GM18909 (cell line): ENCODE data around the gene MRTFB.

Source experiments
- ATAC-seq: cut with Tn5 transposase; IDR thresholded peaks from one replicate; pipeline ENCODE4 v1.9.1; 2021; ENCODE audit warnings: mild to moderate bottlenecking; ENCODE audit not compliant: unreplicated experiment, poor library complexity

The MRTFB gene

DNA sequence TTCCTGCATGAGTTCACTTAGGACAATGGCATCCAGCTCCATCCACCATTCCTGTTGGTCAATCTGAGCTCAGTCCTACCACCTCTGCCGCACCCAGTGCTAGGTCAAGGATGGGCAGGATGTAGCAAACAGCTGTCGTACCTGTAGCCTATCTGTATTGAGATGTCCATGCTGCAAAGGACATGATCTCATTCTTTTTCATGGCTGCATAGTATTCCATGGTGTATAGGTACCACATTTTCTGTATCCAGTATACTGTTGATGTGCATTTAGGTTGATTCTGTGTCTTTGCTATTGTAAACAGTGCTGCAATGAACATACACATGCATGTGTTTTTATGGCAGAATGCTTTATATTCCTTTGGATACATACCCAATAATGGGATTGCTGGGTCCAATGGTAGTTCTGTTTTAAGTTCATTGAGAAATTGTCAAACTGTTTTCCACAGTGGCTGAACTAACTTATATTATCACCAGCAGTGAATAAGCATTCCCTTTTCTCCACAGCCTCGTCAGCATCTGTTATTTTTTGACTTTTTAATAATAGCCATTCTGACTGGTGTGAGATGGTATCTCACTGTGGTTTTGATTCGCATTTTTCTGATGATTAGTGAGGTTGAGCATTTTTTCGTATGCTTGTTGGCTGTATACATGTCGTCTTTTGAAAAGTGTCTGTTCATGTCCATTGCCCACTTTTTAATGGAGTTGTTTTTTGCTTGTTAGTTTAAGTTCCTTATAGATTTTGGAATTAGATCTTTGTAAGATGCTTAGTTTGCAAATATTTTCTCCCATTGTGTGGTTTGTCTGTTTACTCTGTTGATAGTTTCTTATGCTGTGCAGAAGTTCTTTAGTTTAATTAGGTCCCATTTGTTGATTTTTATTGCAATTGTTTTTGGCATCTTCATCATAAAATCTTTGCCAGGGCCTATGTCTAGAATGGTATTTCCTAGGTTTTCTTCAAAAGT is 7.2 kb upstream of the MRTFB start:
- no peak for ATAC-seq

DNA sequence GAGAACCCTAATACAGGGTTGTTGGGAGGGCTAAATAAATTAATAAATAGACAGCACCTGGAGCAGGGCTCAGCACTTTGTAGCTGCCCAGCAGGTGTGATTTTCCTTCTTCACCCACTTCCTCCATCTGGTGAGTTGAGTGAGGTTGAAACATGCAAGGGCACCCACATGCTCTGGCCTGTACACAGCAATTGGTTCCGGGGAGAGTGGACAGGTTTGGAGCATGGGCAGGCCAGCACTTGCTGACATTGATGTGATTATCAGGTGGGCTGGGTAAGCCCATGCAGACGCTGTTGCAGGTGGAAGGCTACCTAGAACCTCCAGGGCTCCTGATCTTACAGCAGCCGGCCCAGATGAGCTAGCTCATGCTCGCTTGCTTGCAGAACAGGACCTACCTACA is 1.3 kb upstream of the MRTFB start:
- no peak for ATAC-seq

DNA sequence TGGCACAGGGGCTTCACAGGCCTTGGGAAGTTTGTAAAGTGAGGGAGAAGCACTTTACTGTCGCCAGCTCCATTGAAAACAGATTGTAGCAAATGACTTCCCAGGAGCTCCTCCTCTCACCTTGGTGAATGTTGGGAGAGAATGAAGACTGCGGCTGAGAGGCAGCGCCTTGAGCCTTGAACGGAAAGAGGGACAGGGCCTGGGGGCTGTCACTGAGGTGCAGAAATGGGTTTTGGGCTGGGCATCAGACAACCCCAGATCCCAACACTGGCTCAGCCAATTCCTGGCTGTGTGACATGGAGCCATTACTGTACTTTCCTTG is 603 bp upstream of the MRTFB start:
- ATAC-seq, result peak; percentile 11

DNA sequence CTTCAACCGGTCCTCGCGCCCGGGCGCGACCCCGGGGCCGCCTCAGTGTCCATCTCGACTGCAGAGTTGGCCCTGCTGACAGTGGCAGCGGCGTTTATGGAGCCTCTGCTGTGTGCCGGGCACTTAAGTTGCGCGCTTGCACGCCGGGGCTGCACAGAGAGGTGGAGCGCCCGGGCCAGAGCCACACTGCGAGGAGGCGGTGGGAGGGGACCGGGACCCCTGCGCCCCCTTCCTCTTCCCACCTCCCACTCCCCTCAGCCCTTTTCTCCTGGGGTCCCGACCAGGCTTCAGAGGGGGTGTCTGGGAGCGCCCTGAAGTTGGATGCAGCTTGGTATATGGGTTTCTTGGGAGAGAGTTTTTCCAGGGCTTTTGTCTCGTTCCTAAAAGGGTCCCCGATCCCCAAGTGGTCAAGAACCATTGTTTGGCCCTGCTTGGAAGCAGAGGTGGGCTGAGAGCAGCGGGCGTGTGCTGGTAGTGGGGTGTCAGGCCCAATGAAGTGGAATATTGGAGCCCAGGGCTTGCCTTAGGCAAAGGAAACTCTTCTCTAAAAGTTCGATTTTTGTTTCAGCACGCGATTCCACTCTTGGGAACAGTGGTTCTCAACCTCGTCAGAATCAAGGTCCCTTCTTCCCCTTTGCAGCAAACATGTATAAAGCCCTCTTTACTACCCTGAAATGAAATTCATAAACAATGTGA is 605 bp downstream of the MRTFB start:
- peak; percentile 45 for ATAC-seq

DNA sequence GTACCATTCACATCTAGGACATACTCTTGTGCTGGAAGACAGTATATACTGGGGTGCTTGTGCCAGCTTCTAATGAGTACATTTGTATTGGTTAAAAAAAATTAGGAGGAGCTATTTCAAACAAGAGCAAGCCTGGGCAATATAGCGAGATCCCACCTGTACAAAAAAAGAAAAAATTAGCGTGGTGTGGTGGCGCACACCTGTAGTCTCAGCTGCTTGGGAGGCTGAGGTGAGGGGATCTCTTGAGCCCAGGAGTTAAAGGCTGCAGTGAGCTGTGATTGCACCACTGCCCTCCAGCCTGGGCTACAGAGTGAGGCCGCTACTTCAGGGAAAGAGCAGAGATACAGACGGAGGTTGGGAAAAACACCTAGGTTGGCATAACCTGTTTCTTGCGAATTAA is 1.2 kb downstream of the MRTFB start:
- ATAC-seq, result no peak

DNA sequence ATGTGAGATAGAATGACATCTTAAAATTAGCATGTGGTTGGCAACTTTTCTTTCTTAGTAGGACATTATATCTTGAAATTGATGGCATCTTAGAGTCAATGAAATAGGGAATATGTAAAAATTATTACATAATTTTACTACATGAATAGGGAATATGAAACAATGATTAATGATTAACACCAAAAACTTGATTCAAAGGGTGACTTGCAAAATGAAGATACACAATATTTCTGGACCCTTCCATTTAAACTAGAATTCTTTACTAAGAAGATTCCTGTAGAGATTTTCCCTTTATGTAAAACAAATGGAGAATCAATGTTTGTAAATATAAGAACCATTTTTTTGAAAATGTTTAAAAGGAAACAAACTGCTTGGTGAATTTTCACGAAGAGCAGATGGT is 3.4 kb downstream of the MRTFB start:
- ATAC-seq, result no peak

DNA sequence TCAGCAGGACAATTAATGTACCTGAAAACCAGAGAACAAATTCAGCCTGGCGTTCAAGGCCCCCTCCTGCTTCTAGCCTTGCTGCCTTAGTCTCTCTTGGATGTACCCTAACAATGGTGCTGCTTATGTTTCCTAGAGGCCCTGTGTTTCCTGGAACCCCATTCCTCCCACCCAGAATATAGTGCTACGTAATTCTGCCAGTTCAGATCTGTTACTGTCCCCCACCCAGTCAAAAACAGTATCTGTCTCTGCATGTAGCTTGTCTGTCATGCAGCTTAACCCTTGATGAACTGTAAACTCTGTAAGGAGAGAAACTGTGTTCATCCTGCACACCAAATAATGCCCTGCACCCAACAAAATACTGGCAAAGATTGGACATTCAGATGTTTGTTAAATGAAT is 6.8 kb downstream of the MRTFB start:
- no peak for ATAC-seq

DNA sequence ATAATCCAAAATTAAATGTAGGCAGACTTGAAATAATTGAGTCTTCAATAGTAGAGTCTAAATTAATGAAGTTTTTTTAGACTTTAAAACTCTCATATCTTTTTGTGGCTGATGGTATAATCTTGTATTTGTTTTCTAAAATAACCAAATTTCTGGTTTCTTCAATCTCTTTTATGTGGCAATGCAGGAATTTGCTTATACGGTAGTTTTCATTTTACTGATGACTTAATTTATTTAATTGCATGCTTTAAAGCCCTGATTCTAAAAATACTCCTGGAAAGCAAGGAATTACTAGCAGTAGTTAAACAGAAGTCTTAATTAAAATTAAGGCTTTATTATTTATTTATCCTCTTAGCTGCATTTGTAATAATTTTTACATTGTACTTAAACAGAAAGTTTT is 15.4 kb downstream of the MRTFB start:
- no peak for ATAC-seq

DNA sequence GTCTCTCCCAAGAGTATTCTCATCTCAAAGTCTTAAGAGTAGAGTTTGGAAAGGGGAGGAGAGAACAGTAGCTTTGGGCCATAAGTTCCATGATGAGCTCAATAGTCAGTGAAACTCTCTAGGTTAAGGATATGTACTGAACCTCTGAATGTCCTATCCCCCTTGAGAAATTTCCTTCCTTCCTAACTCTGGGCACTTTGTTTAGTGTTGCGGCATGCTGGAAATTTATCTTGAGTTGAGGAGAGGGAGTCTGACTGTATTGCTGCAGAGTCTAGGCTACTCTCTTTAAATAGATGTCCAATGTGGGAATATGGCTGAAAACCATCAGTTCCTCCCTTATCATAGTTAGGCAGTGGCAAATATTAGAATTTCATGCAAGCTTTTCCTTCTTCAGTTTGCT is 16.1 kb downstream of the MRTFB start:
- no peak for ATAC-seq

DNA sequence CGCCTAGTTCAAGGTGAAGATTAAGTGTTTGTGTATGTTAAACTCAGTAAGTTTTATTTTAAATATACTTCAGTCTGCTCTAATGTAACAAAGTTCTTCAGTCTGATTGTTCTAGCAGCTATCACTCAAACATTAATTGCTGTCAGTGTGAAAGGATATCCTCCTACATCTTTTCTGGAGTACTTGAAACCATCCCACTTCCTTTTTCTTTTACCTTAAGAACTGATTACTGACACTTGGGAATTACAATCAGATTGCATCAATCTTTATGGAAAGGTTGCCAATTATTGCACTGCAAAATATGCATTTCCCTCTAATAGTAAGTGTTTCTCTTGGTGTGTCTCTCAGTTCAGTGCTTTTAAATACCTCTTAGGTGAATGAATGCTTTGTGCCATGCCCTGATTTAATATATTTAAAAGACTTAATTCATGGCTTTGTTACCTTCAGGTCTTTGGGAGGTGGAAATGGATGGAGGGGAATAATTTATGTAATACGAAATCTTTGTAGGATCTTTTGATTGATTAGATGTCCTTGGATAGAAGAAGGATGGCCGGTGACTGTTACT is 16.6 kb downstream of the MRTFB start:
- ATAC-seq, result no peak

DNA sequence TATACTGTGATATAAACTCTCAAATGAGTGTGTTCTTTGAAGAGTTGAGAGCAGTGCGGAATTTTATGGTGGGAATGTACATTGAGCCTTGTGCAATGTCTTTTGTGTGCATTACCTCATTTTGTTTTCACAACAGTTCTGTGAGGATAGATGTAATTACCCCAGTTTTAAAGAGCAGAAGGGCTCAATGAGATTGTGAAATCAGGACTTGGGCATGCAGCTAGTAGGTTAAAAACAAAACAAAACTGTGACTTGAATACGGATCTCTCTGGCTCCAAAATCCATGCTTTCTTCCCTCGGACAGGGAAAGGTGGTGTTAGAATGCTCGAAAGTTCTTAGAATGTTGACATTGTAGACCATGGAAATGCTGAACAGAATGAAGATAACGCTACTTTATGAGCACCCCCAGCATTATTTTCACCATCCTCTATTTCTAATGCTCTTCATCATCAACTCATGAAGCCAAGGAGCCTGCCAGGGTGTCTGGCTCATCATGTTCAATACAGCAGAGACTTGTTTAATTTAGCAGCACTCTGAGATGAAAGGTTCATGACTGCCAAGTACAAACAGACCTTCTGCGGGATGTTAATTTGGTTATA is 17.1 kb downstream of the MRTFB start:
- ATAC-seq, result no peak

DNA sequence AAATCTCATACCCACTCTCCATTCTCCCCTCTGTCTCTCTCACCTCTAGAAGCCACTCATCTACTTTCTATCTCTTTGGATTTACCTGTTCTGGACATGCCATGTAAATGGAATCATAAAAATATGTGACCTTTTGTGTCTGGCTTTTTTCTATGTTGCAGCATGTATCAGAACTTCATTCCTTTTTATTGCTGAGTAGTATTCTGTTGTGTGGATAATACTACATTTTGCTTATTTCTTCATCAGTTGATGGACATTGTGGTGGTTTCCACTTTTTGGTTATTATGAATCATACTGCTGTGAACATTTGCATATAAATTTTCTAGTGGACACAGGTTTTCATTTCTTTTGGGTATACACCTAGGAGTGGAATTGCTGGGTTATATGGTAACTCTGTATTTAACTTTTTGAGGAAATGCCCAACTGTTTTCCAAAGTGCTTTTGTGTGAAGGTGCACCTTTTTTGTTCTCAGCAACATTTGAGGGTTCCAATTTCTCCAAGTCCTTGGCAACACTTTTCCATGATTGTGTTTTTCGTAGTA is 18.2 kb downstream of the MRTFB start:
- ATAC-seq, result no peak

DNA sequence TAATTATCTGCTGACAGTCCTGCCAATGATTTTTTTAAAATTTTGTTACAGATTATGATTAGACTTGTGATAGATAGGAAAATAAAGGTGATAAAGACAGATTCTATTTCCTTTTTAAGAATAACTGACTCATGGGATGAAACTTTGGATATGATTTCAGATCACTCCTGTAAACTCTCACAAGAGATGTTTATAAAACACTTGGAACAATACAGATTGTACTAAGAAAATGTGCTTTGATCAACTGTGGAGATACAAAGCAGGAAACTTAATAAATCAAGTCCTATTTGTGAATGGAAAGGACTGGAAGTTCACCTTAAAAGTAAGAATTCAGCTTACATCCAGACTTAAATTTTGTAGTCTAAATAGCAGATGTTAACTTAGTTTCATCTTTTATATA is 21.4 kb downstream of the MRTFB start:
- no peak for ATAC-seq

DNA sequence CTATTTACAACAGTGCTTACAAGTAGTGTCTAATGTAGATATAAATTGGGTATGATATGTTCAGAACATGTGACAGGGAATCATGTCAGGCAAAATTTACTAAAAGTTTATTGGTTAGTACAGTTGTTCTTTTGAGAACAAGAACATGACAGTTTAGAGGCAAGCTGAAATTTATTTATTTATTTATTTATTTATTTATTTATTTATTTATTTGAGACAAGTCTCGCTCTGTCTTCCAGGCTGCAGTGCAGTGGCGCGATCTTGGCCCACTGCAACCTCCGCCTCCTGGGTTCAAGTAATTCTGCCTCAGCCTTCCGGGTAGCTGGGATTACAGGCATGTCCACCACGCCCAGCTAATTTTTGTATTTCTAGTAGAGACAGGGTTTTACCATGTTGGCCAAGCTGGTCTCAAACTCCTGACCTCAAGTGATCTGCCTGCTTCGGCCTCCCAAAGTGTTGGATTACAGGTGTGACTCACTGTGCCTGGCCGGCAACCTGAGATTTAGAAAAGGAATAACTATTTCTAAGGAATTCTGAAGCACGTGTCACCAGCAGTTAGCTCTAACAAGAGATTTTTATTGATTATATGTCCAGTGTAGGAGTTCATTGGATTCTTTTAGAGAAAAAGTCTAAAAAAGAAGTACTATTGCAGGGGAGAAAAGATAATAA is 24.9 kb downstream of the MRTFB start:
- ATAC-seq, result no peak

DNA sequence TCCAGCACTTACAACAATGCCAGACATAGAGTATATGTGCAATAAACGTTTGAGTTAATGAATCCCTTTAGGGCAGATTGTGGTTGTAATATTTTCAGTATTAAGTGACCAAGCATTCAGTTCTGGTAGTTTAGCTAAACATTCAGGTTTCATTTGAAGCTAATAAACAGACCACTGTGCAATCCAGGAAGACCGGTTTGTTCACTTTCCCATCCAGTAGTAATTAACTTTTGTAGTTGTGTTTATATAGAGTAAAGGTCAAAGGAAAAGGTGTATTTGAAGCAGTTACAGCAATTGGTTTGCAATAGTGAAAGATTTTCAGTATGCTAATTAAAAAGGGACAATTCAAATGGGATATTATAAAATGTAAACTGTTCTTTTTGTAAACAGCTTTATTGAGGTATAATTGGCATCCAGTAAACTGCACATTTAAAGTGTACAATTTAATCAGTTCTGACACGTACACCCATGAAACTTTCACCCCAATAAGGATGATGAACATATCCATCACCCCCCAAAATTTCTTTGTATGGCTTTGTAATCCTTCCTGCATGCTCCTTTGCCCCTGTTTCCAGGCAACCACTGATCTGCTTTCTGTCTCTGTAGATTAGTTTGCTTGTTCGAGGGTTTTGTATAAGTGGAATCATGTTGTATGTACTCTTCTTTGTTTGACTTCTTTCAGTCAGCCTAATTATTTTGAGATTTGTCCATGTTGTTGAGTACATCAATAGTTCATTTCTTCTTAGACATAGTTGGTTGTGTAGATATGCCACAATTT is 26.3 kb downstream of the MRTFB start:
- ATAC-seq, result no peak

DNA sequence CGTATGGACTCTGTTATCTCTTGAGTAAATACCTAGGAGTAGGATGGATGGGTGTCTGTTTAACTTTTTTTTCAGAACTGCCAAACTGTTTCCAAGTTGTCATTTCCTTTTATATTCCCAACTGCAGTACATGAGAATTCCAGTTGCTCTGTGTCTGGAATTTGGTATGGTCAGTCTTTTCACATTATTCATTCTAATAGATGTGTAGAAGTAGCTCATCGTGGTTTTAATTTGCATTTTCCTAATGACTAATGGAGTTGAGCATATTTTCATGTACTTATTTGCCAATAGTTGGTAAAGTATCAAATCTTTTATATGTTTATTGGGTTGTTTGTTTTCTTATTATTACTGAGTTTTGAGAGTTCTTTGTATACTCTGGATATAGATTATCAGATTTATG is 27.0 kb downstream of the MRTFB start:
- no peak for ATAC-seq

DNA sequence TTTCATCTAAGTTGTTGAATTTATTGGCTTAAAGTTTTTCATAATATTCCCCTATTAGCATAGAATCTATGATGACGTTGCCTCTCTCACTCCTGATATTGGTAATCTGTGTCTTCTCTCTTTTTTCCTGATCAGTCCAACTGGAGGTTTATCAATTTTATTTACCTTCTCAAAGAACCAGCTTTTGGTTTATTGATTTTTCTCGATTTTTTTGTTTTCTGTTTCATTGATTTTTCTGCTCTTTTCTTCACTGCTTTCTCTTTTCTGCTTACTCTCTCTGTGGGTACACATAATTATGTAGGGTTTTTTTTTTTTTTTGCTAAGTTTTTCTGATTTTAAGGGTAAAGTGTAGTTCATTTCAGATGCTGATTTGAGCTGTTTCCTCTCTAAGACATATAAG is 29.7 kb downstream of the MRTFB start:
- no peak for ATAC-seq

DNA sequence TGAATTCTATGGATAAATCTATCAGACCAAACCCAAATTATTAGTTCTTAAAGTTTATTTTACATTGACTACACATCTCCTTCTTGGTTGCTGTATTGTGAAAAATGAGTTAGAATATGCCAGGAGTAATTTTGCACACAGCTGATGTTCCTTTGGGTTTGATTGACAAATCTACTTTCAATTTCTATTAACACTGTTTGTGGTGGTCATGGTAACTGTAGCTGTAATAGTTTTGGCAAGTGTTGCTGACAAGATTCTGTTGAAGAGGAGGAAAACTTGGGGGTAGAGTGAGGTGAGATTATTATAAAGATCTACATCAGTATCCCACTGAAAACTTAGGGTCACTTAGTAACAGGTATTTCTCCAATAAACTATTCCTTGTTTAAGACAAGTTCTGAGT is 30.3 kb downstream of the MRTFB start:
- ATAC-seq, result peak; percentile 53

DNA sequence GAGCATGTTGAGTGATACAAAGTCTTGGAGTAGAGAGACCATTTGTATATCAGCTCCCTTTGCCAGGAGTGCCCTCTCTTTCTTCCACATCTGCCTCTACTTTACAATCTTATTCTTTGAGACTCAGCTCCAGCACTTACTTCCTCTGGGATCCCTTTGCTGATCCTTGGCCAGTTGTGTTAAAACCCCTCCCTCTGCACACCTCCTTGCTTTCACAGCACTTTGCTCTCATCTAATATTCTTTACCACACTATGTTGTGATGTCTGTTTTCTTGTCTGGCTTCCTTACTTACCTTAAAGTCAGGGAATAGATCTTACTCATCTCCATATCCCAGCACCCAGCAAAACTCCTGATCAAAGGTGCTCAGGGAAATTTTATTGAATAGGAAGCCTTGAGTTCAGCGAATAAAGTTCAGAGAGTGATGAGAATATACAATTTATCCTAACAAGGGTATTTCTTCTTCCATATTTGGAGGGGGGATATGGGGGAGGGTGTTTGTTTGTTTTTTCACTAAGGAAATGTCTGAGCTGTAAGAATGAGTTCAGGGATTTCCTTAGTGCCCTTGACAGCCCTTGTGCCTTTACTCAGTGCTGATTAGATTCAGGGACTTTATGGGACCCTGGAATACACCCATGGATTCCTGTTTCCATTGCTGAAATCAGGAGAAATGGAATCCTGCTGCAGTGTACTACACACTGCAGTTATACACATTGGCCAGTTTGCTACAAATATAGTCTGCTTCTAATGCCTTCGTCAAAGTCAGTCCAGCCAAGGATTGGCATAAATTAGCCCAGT is 32.0 kb downstream of the MRTFB start:
- ATAC-seq, result no peak
